Activated effector memory CD4-positive, alpha-beta T cell treated with anti-CD3 and anti-CD28 coated beads, Interleukin-2, amount 50 U/mL, for 16 hours (primary cell): ENCODE results near the gene ZNF319.

Experiments
- DNase-seq: peaks from one replicate; pipeline ENCODE4 v3.0.0-alpha.2; 2020

Gene ZNF319

DNA sequence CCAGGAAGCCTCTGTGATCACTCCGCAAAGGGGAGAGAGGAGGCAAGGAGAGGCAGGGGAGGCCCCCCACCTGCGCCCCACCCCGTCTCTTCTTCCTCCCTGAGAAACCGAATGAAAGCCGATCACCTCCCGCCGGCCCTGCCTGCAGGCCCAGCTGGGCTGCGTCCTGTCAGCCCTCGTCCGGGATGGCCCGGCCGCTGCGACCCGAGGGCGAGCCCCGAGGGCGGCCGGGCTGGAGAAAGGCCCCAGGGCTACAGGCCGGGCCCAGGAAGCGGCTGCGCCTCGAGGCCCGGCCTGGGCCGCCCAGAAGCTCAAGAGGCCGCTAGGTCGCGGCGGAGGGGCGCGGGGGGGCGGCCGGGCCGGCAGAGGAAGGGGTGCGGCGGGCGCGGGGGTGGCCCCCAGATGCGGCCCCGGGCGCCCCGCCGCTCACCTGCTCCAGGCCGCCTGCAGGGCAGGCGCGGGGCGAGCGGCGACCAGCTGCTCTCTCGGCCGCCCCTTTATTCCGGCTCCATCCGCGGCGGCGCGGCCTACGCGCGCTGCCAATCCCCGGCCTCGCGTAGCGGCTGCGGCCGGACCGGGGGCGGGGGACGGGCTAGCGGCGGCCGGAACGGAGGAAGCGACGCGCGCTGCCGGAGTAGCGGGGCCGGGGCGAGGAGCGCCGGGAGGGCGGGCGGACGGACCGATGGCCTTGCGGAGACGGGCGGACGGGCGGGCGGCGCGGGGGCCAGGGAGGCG lies at the start of gene ZNF319:
Gene ZNF319 (minus strand): TSS at position 702 of the 735 bp plus-strand sequence. CDS start 2,407 bp downstream, outside the sequence.
- DNase-seq = no peak

DNA sequence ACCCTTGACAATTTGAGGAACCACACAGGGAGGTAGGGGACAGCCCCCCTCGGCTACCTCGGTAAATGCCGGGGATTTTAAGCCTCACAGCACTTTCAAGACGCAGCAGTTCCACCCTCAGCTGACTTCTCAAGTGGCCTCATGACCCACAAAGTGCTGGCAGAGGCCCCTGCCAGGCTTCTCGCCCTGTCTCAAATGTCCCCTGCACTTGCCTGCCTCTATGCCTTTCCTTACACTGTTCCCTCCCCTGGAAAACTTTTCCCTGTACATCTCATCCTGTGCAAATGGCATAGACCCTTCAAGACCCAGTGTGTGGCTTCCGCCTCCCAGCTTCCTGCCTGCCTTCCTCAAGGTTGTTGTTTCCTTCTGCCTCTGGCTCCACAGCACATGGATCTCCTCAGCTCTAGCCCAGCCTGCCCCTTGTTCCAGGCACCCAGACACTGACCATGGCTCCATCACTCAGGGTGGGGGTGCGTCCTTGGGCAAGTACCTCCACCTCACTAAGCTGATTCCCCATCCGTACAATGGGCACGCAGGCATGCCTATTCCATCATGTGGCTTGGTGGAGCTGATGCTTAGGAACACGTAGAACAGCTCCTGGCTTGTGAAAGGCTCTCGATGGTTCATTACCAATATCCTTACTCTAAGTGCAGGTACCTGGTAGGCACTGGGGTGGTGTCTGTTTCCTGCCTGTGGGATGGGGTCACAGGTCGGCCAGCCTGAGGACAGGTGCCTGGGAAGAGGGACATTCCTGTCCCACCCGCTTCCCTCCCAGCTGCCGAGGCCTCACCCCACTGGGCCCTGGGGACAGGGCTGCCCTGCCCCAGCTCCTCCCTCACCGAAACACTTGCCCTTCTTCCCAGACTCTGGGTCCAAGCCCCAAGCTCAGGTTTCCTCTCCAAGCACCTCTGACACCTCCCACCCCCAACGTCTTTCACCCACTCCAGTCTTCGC lies 49.0 kb upstream of the ZNF319 start:
- no peak for DNase-seq

GRCh38 chr16:58048494-58049231 lies 48.2 kb upstream of the ZNF319 start:
- DNase-seq = no peak

GRCh38 chr16:58047557-58048348 lies 47.3 kb upstream of the ZNF319 start:
- no peak for DNase-seq

DNA sequence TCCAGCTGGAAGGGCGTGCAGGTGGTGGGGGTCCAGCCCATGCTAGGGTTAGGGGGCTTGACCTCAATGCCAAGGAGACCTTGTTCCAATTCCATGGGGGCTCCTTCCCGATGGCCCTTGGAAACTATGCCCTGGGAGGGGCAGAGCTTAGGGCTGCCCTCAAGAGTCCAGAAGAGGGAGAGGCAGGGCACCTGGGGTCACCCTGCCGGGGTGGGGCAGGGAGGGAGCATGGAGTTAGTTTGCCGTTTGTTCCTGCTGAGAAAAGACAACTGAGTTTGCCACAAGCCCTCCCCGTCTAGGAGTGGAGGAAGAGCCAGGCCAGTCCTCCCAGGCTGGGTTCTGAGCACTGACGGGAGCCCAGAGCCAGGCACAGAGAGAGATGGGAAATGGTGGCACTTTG lies 46.5 kb upstream of the ZNF319 start:
- no peak for DNase-seq

- DNase-seq = no peak
Observed at GRCh38 chr16:58046054-58046881, 45.8 kb upstream of the ZNF319 start.

- DNase-seq = no peak
Observed at GRCh38 chr16:58045096-58045495, 44.6 kb upstream of the ZNF319 start.

GRCh38 chr16:58044266-58045019 lies 44.0 kb upstream of the ZNF319 start:
- DNase-seq = no peak

GRCh38 chr16:58043571-58044155 lies 43.2 kb upstream of the ZNF319 start:
- DNase-seq = no peak

GRCh38 chr16:58042886-58043515 lies 42.5 kb upstream of the ZNF319 start:
- no peak for DNase-seq

GRCh38 chr16:58042001-58042885 lies 41.8 kb upstream of the ZNF319 start:
- no peak for DNase-seq

DNA sequence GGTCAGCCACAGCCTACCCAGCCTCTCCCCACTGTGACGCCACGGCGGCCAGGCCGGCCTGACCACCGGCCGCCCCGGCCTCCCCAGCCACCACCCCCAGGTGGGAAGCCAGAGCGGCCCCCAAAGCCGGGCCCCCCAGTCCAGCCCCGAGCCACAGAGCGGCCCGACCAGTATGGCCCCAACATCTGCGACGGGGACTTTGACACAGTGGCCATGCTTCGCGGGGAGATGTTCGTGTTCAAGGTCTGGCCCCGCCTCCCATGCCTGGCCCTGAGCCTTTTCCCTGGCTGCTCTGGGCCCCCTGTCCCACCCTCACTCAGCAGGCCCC lies 41.1 kb upstream of the ZNF319 start:
- no peak for DNase-seq

DNA sequence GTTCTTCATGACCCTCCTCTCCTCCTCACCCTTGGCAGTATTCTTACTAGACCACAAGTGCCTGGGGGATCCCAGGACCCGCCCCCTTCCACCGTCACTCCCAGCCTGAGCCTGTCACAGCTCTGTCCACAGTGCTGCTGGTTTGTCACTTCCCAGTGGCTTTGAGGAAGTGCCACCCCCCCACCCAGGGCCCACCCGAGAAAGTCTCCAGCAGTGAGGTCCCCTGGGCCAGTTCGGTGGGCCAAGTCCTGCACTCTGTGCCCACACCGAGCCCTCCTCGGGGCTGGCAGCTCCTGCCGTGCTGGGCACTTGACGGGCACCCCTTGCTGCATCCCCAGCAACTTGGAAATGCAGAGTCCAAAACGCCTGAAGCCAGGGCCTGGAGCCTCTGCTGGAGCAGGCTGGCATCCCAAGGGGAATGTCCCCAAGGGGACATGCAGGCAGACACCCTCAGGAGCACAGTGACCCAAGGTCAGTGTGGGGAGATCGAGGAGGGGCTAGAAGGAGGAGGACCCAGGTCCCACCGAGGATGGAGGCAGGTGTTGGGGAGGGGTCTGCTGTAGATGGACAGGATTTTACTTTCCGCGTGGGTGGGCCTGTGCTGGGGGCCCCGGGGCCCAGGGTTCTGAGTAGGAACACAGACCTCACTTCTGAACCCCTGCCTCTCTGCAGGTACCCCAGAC lies 40.6 kb upstream of the ZNF319 start:
- DNase-seq = no peak

GRCh38 chr16:58040496-58040846 lies 40.0 kb upstream of the ZNF319 start:
- DNase-seq = no peak

GRCh38 chr16:58039829-58040495 lies 39.5 kb upstream of the ZNF319 start:
- no peak for DNase-seq

GRCh38 chr16:58038219-58038641 lies 37.8 kb upstream of the ZNF319 start:
- DNase-seq = no peak

DNA sequence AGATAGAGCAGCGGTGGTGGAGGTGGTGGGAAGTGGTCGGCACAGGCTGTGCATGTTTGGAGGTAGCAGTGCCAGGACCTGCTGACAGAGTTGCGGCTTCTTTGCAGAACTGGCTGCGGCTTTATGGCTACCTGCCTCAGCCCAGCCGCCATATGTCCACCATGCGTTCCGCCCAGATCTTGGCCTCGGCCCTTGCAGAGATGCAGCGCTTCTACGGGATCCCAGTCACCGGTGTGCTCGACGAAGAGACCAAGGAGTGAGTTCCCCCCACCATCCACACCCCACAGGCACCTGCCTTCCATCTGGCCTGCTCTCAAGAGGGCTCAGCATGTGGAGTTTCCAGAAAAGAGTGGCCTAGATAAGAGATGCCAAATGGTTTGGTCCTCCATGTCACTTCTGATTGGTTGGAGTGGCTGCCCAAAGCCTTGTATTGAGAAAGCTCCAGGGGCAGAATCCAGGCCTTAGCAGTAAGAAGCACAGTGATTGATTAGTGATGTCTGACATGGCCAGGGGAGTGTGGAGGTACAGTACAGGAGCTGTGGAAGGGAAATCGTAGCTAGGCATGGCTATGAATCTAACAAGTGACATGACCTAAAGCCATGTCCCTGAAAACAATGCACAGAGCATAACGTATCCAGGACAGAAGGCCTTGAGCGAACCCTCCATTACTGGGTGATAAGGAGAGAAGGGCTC lies 37.0 kb upstream of the ZNF319 start:
- DNase-seq = no peak
